ENCODE data around the gene PLA2G1B.

PLA2G1B gene

DNA sequence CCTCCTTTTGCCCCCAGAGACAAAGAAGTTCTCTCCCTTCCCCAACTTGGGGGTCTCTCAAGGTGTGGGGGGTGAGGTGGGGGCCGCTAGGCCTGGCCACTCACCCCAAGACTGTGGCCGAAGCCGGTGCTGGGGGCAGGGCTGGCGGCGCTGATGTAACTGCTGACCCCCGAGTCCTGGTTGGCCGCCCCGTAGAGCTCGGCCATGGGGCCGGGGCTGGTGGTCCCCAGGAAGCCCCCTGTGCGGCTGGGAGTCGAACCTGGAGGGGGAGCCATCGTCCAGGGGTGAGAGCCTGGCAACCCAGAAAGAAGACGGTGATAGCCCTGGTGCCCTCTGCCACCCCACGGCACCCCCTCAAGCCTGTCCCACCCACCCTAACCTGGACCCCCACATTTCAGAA, 18.5 kb upstream of the PLA2G1B start:
- H4K20me1 ChIP-seq (ENCODE audit: insufficient read depth, low read length): no peaks in the 10 kb centered on the region; the same call in 1 of the 2 replicates
- H2AFZ ChIP-seq (ENCODE audit: low read depth, low read length): no peak overlapping the region
- no peak for TF ChIP-seq EZH2 (IDR thresholded peaks at IDR 0.05; ENCODE audit: borderline replicate concordance, low read depth, low read length, severe bottlenecking)
- no peak overlapping the region for H3K4me3 ChIP-seq (ENCODE audit: low read depth in 1 of 2, low read length in 2 of 2)
- H3K9ac ChIP-seq (ENCODE audit: low read depth, low read length): no peak overlapping the region
- no peaks in the 10 kb centered on the region for H3K79me2 ChIP-seq (ENCODE audit: insufficient read depth, low read length)
- ATAC-seq (ENCODE audit: insufficient read depth, low read depth): no peak
- H3K4me2 ChIP-seq (ENCODE audit: insufficient read depth, low read length): no peak overlapping the region
- H3K36me3 ChIP-seq (ENCODE audit: insufficient read depth, low read length): no peaks in the 10 kb centered on the region
- no peak for DNase-seq
- H3K27me3 ChIP-seq (ENCODE audit: insufficient read depth, low read length, poor library complexity): no peaks in the 10 kb centered on the region
- no peaks in the 10 kb centered on the region for H3K9me3 ChIP-seq (ENCODE audit: insufficient read depth, low read length, severe bottlenecking)
- H3K4me1 ChIP-seq (ENCODE audit: insufficient read depth, low read length): no peaks in the 10 kb centered on the region
- H3K27ac ChIP-seq (ENCODE audit: low read length): no peak overlapping the region

DNA sequence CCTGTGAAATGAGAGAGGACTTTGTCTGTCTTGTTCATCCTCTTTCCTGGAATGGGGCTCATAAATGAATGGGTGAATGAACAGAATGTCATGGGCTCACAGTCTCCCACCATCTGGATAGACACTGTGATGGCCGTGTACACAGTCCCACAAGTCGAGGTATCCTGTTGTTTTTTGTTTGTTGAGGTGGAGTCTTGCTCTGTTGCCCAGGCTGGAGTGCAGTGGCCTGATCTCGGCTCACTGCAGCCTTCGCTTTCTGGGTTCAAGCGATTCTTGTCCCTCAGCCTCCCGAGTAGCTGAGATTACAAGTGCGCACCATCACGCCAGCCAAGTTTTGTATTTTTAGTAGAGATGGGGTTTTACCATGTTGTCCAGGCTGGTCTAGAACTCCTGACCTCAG, 16.1 kb upstream of the PLA2G1B start:
- ATAC-seq (ENCODE audit: insufficient read depth, low read depth) (no peak), DNase-seq (no peak)
- H3K27ac ChIP-seq (ENCODE audit: low read length): no peak overlapping the region
- H3K79me2 ChIP-seq (ENCODE audit: insufficient read depth, low read length): no peaks in the 10 kb centered on the region
- H3K4me3 ChIP-seq (ENCODE audit: low read depth in 1 of 2, low read length in 2 of 2): no peak overlapping the region
- no peak overlapping the region for H2AFZ ChIP-seq (ENCODE audit: low read depth, low read length)
- no peak for TF ChIP-seq EZH2 (IDR thresholded peaks at IDR 0.05; ENCODE audit: borderline replicate concordance, low read depth, low read length, severe bottlenecking)
- TF ChIP-seq, protein P1, sequence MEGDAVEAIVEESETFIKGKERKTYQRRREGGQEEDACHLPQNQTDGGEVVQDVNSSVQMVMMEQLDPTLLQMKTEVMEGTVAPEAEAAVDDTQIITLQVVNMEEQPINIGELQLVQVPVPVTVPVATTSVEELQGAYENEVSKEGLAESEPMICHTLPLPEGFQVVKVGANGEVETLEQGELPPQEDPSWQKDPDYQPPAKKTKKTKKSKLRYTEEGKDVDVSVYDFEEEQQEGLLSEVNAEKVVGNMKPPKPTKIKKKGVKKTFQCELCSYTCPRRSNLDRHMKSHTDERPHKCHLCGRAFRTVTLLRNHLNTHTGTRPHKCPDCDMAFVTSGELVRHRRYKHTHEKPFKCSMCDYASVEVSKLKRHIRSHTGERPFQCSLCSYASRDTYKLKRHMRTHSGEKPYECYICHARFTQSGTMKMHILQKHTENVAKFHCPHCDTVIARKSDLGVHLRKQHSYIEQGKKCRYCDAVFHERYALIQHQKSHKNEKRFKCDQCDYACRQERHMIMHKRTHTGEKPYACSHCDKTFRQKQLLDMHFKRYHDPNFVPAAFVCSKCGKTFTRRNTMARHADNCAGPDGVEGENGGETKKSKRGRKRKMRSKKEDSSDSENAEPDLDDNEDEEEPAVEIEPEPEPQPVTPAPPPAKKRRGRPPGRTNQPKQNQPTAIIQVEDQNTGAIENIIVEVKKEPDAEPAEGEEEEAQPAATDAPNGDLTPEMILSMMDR (IDR thresholded peaks at IDR 0.05; ENCODE audit: borderline replicate concordance, extremely low read depth, low read length, poor library complexity, severe bottlenecking): no peak
- H4K20me1 ChIP-seq (ENCODE audit: insufficient read depth, low read length): no peaks in the 10 kb centered on the region; the same call in 1 of the 2 replicates
- no peaks in the 10 kb centered on the region for H3K4me1 ChIP-seq (ENCODE audit: insufficient read depth, low read length)
- H3K36me3 ChIP-seq (ENCODE audit: insufficient read depth, low read length): no peaks in the 10 kb centered on the region
- no peaks in the 10 kb centered on the region for H3K27me3 ChIP-seq (ENCODE audit: insufficient read depth, low read length, poor library complexity)
- H3K9me3 ChIP-seq (ENCODE audit: insufficient read depth, low read length, severe bottlenecking): no peaks in the 10 kb centered on the region
- no peak overlapping the region for H3K4me2 ChIP-seq (ENCODE audit: insufficient read depth, low read length)
- H3K9ac ChIP-seq (ENCODE audit: low read depth, low read length): no peak overlapping the region

DNA sequence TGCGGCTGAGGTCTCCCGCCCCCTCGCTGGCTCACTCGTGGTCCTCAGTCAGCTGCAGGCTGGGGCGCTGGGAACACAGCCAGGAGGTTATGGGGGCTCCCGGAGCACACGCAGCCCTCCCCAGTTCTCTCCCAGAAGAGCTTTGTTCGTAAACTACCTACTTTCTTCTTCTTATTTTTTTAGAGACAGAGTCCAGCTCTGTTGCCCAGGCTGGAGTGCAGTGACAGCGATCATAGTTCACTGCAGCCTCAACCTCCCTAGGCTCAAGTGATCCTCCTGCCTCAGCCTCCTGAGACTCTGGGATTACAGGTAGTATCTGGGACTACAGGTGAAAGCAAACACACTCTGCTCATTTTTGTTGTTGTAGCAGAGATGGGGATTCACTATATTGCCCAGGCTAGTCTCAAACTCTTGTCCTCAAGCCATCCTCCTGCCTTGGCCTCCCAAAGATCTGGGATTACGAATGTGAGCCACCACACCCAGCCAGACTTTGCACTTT, 15.5 kb upstream of the PLA2G1B start:
- Histone ChIP-seq H3K4me3 (ENCODE audit: low read depth in 1 of 2, low read length in 2 of 2) (no peak overlapping the region), H2AFZ (ENCODE audit: low read depth, low read length) (no peak overlapping the region), H3K36me3 (ENCODE audit: insufficient read depth, low read length) (no peaks in the 10 kb centered on the region), H3K79me2 (ENCODE audit: insufficient read depth, low read length) (no peaks in the 10 kb centered on the region), H3K4me2 (ENCODE audit: insufficient read depth, low read length) (no peak overlapping the region), H3K9ac (ENCODE audit: low read depth, low read length) (no peak overlapping the region), H3K9me3 (ENCODE audit: insufficient read depth, low read length, severe bottlenecking) (no peaks in the 10 kb centered on the region), H3K27ac (ENCODE audit: low read length) (no peak overlapping the region), H3K27me3 (ENCODE audit: insufficient read depth, low read length, poor library complexity) (no peaks in the 10 kb centered on the region), H3K4me1 (ENCODE audit: insufficient read depth, low read length) (no peaks in the 10 kb centered on the region), H4K20me1 (ENCODE audit: insufficient read depth, low read length) (no peaks in the 10 kb centered on the region; the same call in 1 of the 2 replicates)
- ATAC-seq (ENCODE audit: insufficient read depth, low read depth) (no peak), DNase-seq (no peak)
- TF ChIP-seq, protein P1 (IDR thresholded peaks at IDR 0.05; ENCODE audit: borderline replicate concordance, extremely low read depth, low read length, poor library complexity, severe bottlenecking): no peak
- TF ChIP-seq EZH2 (IDR thresholded peaks at IDR 0.05; ENCODE audit: borderline replicate concordance, low read depth, low read length, severe bottlenecking): no peak

DNA sequence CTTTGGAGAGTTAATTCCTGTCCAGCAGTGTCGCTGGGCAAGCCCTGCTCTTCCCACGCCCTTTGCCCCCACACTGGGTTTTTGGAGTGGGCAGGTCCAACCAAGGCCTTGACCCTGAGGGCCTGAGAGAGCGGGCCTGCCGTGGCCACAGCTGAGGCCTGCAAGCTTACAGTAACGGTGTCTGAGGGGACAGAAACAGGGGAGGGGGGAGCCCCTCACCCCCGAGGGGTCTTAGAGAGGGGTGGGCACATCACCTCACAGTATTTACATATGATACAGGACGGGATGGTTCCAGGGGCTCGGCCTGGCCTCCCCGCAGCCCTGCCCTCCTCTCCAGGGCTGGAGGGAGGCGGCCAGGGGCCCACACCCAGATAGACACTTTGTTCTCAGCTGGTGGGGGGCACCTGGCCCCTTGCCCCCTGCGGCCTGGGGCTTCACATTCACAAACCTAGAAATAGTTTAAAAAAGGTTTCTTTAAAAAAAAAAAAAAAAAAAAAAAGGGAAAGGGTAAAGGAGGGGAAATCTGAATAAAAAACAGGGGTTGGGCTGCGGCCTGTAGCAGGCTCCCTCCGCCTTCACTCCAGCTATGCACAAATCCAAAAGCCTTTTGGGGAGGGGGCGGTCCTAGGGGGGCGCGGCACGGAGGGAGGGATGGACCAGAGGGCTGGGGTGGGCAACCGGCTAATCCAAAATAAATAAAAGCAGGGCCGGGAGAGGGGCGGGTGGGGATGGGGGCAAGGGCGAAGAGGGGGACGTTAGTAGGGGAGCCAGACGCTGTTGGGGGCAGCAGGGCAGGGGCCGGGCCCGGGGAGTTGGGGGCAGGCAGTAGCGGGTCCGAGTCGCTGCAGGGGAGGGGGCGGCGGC, 14.8 kb upstream of the PLA2G1B start:
- Histone ChIP-seq H3K9me3 (ENCODE audit: insufficient read depth, low read length, severe bottlenecking) (peaks cover 7% of the 10 kb centered on the region), H3K79me2 (ENCODE audit: insufficient read depth, low read length) (no peaks in the 10 kb centered on the region), H3K4me2 (ENCODE audit: insufficient read depth, low read length) (no peak overlapping the region), H4K20me1 (ENCODE audit: insufficient read depth, low read length) (no peaks in the 10 kb centered on the region; the same call in 1 of the 2 replicates), H3K27ac (ENCODE audit: low read length) (no peak overlapping the region), H3K36me3 (ENCODE audit: insufficient read depth, low read length) (no peaks in the 10 kb centered on the region), H3K4me1 (ENCODE audit: insufficient read depth, low read length) (no peaks in the 10 kb centered on the region), H3K4me3 (ENCODE audit: low read depth in 1 of 2, low read length in 2 of 2) (no peak overlapping the region), H3K9ac (ENCODE audit: low read depth, low read length) (no peak overlapping the region), H3K27me3 (ENCODE audit: insufficient read depth, low read length, poor library complexity) (no peaks in the 10 kb centered on the region), H2AFZ (ENCODE audit: low read depth, low read length) (no peak overlapping the region)
- no peak for TF ChIP-seq EZH2 (IDR thresholded peaks at IDR 0.05; ENCODE audit: borderline replicate concordance, low read depth, low read length, severe bottlenecking)
- TF ChIP-seq, protein P1 (IDR thresholded peaks at IDR 0.05; ENCODE audit: borderline replicate concordance, extremely low read depth, low read length, poor library complexity, severe bottlenecking): no peak
- ATAC-seq (ENCODE audit: insufficient read depth, low read depth) (no peak), DNase-seq (no peak)
